WI38 (cell line): ENCODE results near the gene SH2D4B.

ENCODE experiments used
- H3K4me3 ChIP-seq: 2 replicates; pipeline ENCODE4 v1.5.1; 2011; ENCODE audit warnings: low read depth, mild to moderate bottlenecking, control low read depth, low read length
- CTCF ChIP-seq: IDR thresholded peaks from 2 replicates; pipeline ENCODE4 v1.5.1; 2012; ENCODE audit warnings: low read depth, mild to moderate bottlenecking, control low read depth, low read length

Gene SH2D4B

GRCh38 chr10:80506189-80506575 is 31.5 kb upstream of the SH2D4B start:
- TF ChIP-seq CTCF, result no peak
- H3K4me3 ChIP-seq, result no peak overlapping the region

- no peak for TF ChIP-seq CTCF
- H3K4me3 ChIP-seq, result no peak overlapping the region
Observed at GRCh38 chr10:80506836-80507487, 30.7 kb upstream of the SH2D4B start.

- TF ChIP-seq CTCF, result no peak
- no peak overlapping the region for H3K4me3 ChIP-seq
Observed at GRCh38 chr10:80509108-80509402, 28.6 kb upstream of the SH2D4B start.

- H3K4me3 ChIP-seq, result no peak overlapping the region
- TF ChIP-seq CTCF, result no peak
Observed at GRCh38 chr10:80509403-80510161, 28.1 kb upstream of the SH2D4B start.

GRCh38 chr10:80512031-80512526 is 25.6 kb upstream of the SH2D4B start:
- no peak for TF ChIP-seq CTCF
- no peak overlapping the region for H3K4me3 ChIP-seq

GRCh38 chr10:80513106-80513505 is 24.6 kb upstream of the SH2D4B start:
- no peak for TF ChIP-seq CTCF
- no peak overlapping the region for H3K4me3 ChIP-seq

- no peak for TF ChIP-seq CTCF
- no peak overlapping the region for H3K4me3 ChIP-seq
Observed at GRCh38 chr10:80515511-80515910, 22.2 kb upstream of the SH2D4B start.
